ENCODE results near the gene ELN. TPM values are rescaled to one million over a fixed set of nuclear protein-coding genes. Genes with fewer than 3 reads are reported as not detected.

The ELN gene
- total and polyA plus RNA-seq, 9 of the 15 experiments (the other 6 are each of a cell fraction or from before 2014, with no cell fraction given): 0.20 TPM; not detected in 8

- in situ Hi-C loops (cut with MboI) (loop anchor here (5.0 kb wide), 2 partner anchors 138 to 338 kb away; no protein-coding TSS in a partner anchor), intact Hi-C loops (cut with micrococcal nuclease) (loop anchor here (5.0 kb wide), 1 partner anchor 328 kb away; no protein-coding TSS in a partner anchor)
- ChIA-PET POLR2A (interaction anchor here (0.8 to 1.3 kb wide), 3 partner anchors 110 to 139 kb away, joined by 3 read pairs; no protein-coding TSS in a partner anchor), CTCF (ENCODE audit: low intra/inter-chr PET ratio) (no interaction called here)
- no peak overlapping the region for H3K27ac ChIP-seq (ENCODE audit: extremely low read depth, low read depth, low read length)
- H3K9me3 ChIP-seq (replicated peaks; ENCODE audit: control insufficient read depth, insufficient read depth, low read depth, low read length): no peaks in the 10 kb centered on the region
- H3K27me3 ChIP-seq (ENCODE audit: control insufficient read depth in 2 of 2, insufficient read depth in 2 of 2, low read length in 2 of 2): peaks cover 5 to 33% of the 10 kb centered on the region in 2 experiments
- no peak for TF ChIP-seq ARHGAP35 (IDR thresholded peaks at IDR 0.05; ENCODE audit: partially characterized antibody)
- no peak for TF ChIP-seq KLF6 (CRISPR knock-in tag; IDR thresholded peaks at IDR 0.05; ENCODE audit: borderline replicate concordance)
- no peak for TF ChIP-seq GTF2A2 (tag; IDR thresholded peaks at IDR 0.05)
- TF ChIP-seq TRIM25 (IDR thresholded peaks at IDR 0.05; ENCODE audit: borderline replicate concordance): no peak
- peak; percentile 56; the same call in 1 of the 2 replicates for TF ChIP-seq ZKSCAN1 (IDR thresholded peaks at IDR 0.05; ENCODE audit: low read depth, low read length)
- TF ChIP-seq FOS (IDR thresholded peaks at IDR 0.05; ENCODE audit: extremely low read depth, insufficient read length): no peak
- peak; percentile 43; the same call in 1 of the 2 replicates for TF ChIP-seq ZNF121 (CRISPR knock-in tag; conservative IDR thresholded peaks at IDR 0.05)
- no peak for TF ChIP-seq TEAD1 (CRISPR knock-in tag; IDR thresholded peaks at IDR 0.05)
- no peak for TF ChIP-seq SNAPC5 (CRISPR knock-in tag; IDR thresholded peaks at IDR 0.05)
- TF ChIP-seq ZBTB7A (IDR thresholded peaks at IDR 0.05; ENCODE audit: borderline replicate concordance, control insufficient read depth, low read depth, low read length): 0 out of 2 replicates have a peak, but pooled peaks have one; percentile 22
- no peak for TF ChIP-seq TSC22D4 (tag; IDR thresholded peaks at IDR 0.05)
- no peak for TF ChIP-seq CREB3L1 (IDR thresholded peaks at IDR 0.05; ENCODE audit: borderline replicate concordance, low read depth)
- H2AFZ ChIP-seq (ENCODE audit: low read depth, low read length): no peak overlapping the region
- ATAC-seq (no peak), DNase-seq (ENCODE audit: extremely low read depth in 1 of 4, low spot score in 3 of 4) (no peak), FAIRE-seq (no peak)
- H3K9me1 ChIP-seq (ENCODE audit: control insufficient read depth, insufficient read depth, low read length): no peaks in the 10 kb centered on the region
- 13% methylated on average over 4 of the region's 4 CpGs for WGBS (ENCODE audit: insufficient coverage, low coverage, missing lambda C conversion rate)
- H3K79me2 ChIP-seq (ENCODE audit: control insufficient read depth, insufficient read depth, low read length): no peaks in the 10 kb centered on the region
- H3K4me2 ChIP-seq (ENCODE audit: insufficient read depth, low read length): no peak overlapping the region
- H3K4me1 ChIP-seq (replicated peaks in 1 of 2; ENCODE audit: control insufficient read depth in 2 of 2, insufficient read depth in 2 of 2, low read length in 2 of 2): peaks cover 0 to 26% of the 10 kb centered on the region in 2 experiments; a peak in 2 of 5 replicates
- H3K4me3 ChIP-seq: no peak overlapping the region
- no peak overlapping the region for H3K9ac ChIP-seq (ENCODE audit: insufficient read depth in 1 of 2, low read depth in 2 of 2, low read length in 2 of 2)
- no TSS peak for BruUV-seq (replicated peaks)
- H3K36me3 ChIP-seq (ENCODE audit: control insufficient read depth, insufficient read depth, low read length): no peaks in the 10 kb centered on the region
- 0 out of 2 replicates have a peak, but pooled peaks cover 4% of the 10 kb centered on the region for H4K20me1 ChIP-seq (replicated peaks; ENCODE audit: control insufficient read depth, insufficient read depth, low read length)
These were observed 36.7 kb downstream of the ELN start for GRCh38 chr7:74064696-74065095.
